A172 (cell line): ENCODE measurements around the gene ZNF687. TPM values are rescaled to one million over a fixed set of nuclear protein-coding genes. Genes with fewer than 3 reads are reported as not detected.

ENCODE experiments used
- total RNA-seq: library from RNA; depleted of rRNA; stranded (reverse); fragments of >200 nt; shearing (Covaris generic); gene quantifications from 2 replicates; pipeline ENCODE4 v1.2.3, GENCODE V29; 2014; rRNA removed

ZNF687 gene
- total RNA-seq, 1 experiment from 2014 or later: 34.7 TPM

Other genes with a start within 250 kb of the ZNF687 start
- gene BNIPL, start 245.7 kb upstream of the ZNF687 start, total RNA-seq: 0.38 and 0.86 TPM in 2 replicates
- gene C1orf56, start 234.5 kb upstream of the ZNF687 start, total RNA-seq: 3.7 and 6.9 TPM in 2 replicates
- 149 and 150 TPM in 2 replicates for gene CDC42SE1, start 222.7 kb upstream of the ZNF687 start, total RNA-seq
- 99.2 and 101 TPM in 2 replicates for gene MLLT11, start 221.9 kb upstream of the ZNF687 start, total RNA-seq
- gene GABPB2, start 211.5 kb upstream of the ZNF687 start, total RNA-seq: 2.9 and 4.7 TPM in 2 replicates
- gene SEMA6C, start 135.7 kb upstream of the ZNF687 start, total RNA-seq: 2.5 and 4.4 TPM in 2 replicates
- not detected in 2 replicates for gene TNFAIP8L2, start 125.7 kb upstream of the ZNF687 start, total RNA-seq
- gene LYSMD1, start 116.4 kb upstream of the ZNF687 start, total RNA-seq: 19.6 and 21.6 TPM in 2 replicates
- gene SCNM1, start 116.2 kb upstream of the ZNF687 start, total RNA-seq: 105 and 107 TPM in 2 replicates
- 0.17 and 0.57 TPM in 2 replicates for gene TMOD4, start 106.3 kb upstream of the ZNF687 start, total RNA-seq
- 163 and 207 TPM in 2 replicates for gene VPS72, start 92.1 kb upstream of the ZNF687 start, total RNA-seq
- gene PIP5K1A, start 83.7 kb upstream of the ZNF687 start, total RNA-seq: 87.5 and 102 TPM in 2 replicates
- gene PSMD4, start 27.6 kb upstream of the ZNF687 start, total RNA-seq: 568 and 570 TPM in 2 replicates
- 86.6 and 99.4 TPM in 2 replicates for gene PI4KB, start 45.1 kb downstream of the ZNF687 start, total RNA-seq
- 73.0 and 104 TPM in 2 replicates for gene RFX5, start 65.0 kb downstream of the ZNF687 start, total RNA-seq
- 0.22 and 0.41 TPM in 2 replicates for gene SELENBP1, start 90.4 kb downstream of the ZNF687 start, total RNA-seq
- 1,122 and 1,186 TPM in 2 replicates for gene PSMB4, start 117.3 kb downstream of the ZNF687 start, total RNA-seq
- gene POGZ, start 177.2 kb downstream of the ZNF687 start, total RNA-seq: 29.1 and 30.3 TPM in 2 replicates
- 0.93 and 3.2 TPM in 2 replicates for gene CGN, start 229.1 kb downstream of the ZNF687 start, total RNA-seq